GM23338 (cell line): ENCODE measurements around the gene MRPS27. TPM values are rescaled to one million over a fixed set of nuclear protein-coding genes. Genes with fewer than 3 reads are reported as not detected.
A peak's percentile ranks its signal among the peaks of the same experiment; 100 is the strongest.

ENCODE experiments used
- ATAC-seq: fragments of 200-7000 bp; cut with Tn5 transposase; 3 replicates; pipeline ENCODE4 v1.9.1; 2020
- DNase-seq: peaks from one replicate; pipeline ENCODE4 v3.0.0-alpha.2; 2015; ENCODE audit warnings: low spot score
- H2AFZ ChIP-seq: fragments of 200-600 bp; sonication (generic); 2 replicates; pipeline ENCODE4 v1.8.0; 2016; ENCODE audit warnings: antibody characterized with exemption, mild to moderate bottlenecking, moderate library complexity
- H3F3A ChIP-seq: fragments of 200-600 bp; sonication (generic); replicated peaks from 2 replicates; pipeline ENCODE4 v1.8.0; 2017; ENCODE audit warnings: antibody characterized with exemption, mixed run types, low read depth
- H3K27ac ChIP-seq: fragments of 200-600 bp; sonication (generic); 2 replicates; pipeline ENCODE4 v1.6.1; 2016; ENCODE audit warnings: low read depth
- H3K27me3 ChIP-seq: fragments of 200-600 bp; sonication (generic); 2 replicates; pipeline ENCODE4 v1.8.0; 2016; ENCODE audit warnings: mild to moderate bottlenecking, mixed run types, moderate library complexity; ENCODE audit not compliant: insufficient read depth
- H3K36me3 ChIP-seq: fragments of 200-600 bp; sonication (generic); 2 replicates; pipeline ENCODE4 v1.8.0; 2016; ENCODE audit warnings: mild to moderate bottlenecking; ENCODE audit not compliant: insufficient read depth
- H3K4me1 ChIP-seq: fragments of 200-600 bp; sonication (generic); 2 replicates; pipeline ENCODE4 v1.8.0; 2016; ENCODE audit warnings: mild to moderate bottlenecking, moderate library complexity; ENCODE audit not compliant: insufficient read depth
- H3K4me2 ChIP-seq: fragments of 200-600 bp; sonication (generic); 2 replicates; pipeline ENCODE4 v1.7.1; 2017; ENCODE audit warnings: mixed run types
- H3K4me3 ChIP-seq: fragments of 200-600 bp; sonication (generic); 2 replicates; pipeline ENCODE4 v1.6.1; 2016; ENCODE audit warnings: mixed run types
- H3K79me2 ChIP-seq: fragments of 200-600 bp; sonication (generic); replicated peaks from 2 replicates; pipeline ENCODE4 v1.8.0; 2017; ENCODE audit warnings: mild to moderate bottlenecking; ENCODE audit not compliant: insufficient read depth
- H3K9me2 ChIP-seq: fragments of 200-600 bp; sonication (generic); 2 replicates; pipeline ENCODE4 v1.8.0; 2017; ENCODE audit not compliant: insufficient read depth
- H4K20me1 ChIP-seq: fragments of 200-600 bp; sonication (generic); replicated peaks from 2 replicates; pipeline ENCODE4 v1.8.0; 2017; ENCODE audit warnings: mild to moderate bottlenecking; ENCODE audit not compliant: insufficient read depth
- H3K27ac Mint-ChIP-seq: 2 replicates; pipeline ENCODE4 v1.8.0; 2020; ENCODE audit warnings: inconsistent platforms, mild to moderate bottlenecking, moderate library complexity, mixed read lengths
- H3K27me3 Mint-ChIP-seq: 3 replicates; pipeline ENCODE4 v1.8.0; 2022; ENCODE audit warnings: low read depth, mild to moderate bottlenecking, moderate library complexity, mixed read lengths, inconsistent platforms; ENCODE audit not compliant: insufficient read depth, poor library complexity
- H3K36me3 Mint-ChIP-seq: 3 replicates; pipeline ENCODE4 v1.8.0; 2021; ENCODE audit warnings: low read depth, mild to moderate bottlenecking, inconsistent platforms, moderate library complexity, mixed read lengths
- H3K4me1 Mint-ChIP-seq: 3 replicates; pipeline ENCODE4 v1.8.0; 2020; ENCODE audit warnings: mild to moderate bottlenecking, inconsistent platforms, mixed read lengths
- H3K4me3 Mint-ChIP-seq: 3 replicates; pipeline ENCODE4 v1.8.0; 2021; ENCODE audit warnings: moderate library complexity, mild to moderate bottlenecking, inconsistent platforms, mixed read lengths
- H3K9me3 Mint-ChIP-seq: 3 replicates; pipeline ENCODE4 v1.8.0; 2020; ENCODE audit warnings: moderate library complexity, mild to moderate bottlenecking, inconsistent platforms, mixed read lengths
- CREB1 ChIP-seq: fragments of 250-450 bp; sonication (Bioruptor Pico); IDR thresholded peaks from 2 replicates; pipeline ENCODE4 v1.5.0; 2020; ENCODE audit warnings: low read depth, mild to moderate bottlenecking, moderate library complexity
- CTCF ChIP-seq, 2 experiments: fragments of 200-600 bp in 1 of 2; sonication (generic) in 1 of 2; conservative IDR thresholded peaks; 2 replicates each; pipeline versions ENCODE4 v1.5.1 to v1.6.1; 2016 to 2017; ENCODE audit warnings: antibody characterized with exemption in 2 of 2, low read depth in 2 of 2, mild to moderate bottlenecking in 2 of 2, moderate library complexity in 1 of 2
- ETS1 ChIP-seq: IDR thresholded peaks from 2 replicates; pipeline ENCODE4 v1.6.1; 2016; ENCODE audit warnings: antibody characterized with exemption
- EZH2 ChIP-seq: fragments of 200-600 bp; sonication (generic); IDR thresholded peaks from one replicate; pipeline ENCODE4 v1.8.0; 2017; ENCODE audit warnings: antibody characterized with exemption, mild to moderate bottlenecking, low read depth; ENCODE audit not compliant: unreplicated experiment
- EZH2phosphoT487 ChIP-seq: fragments of 200-600 bp; sonication (generic); IDR thresholded peaks from one replicate; pipeline ENCODE4 v1.8.1; 2018; ENCODE audit warnings: antibody characterized with exemption; ENCODE audit not compliant: unreplicated experiment
- JUNB ChIP-seq: IDR thresholded peaks from one replicate; pipeline ENCODE4 v1.6.1; 2016; ENCODE audit warnings: antibody characterized with exemption; ENCODE audit not compliant: unreplicated experiment
- REST ChIP-seq: IDR thresholded peaks from one replicate; pipeline ENCODE4 v1.6.1; 2018; ENCODE audit warnings: antibody characterized with exemption; ENCODE audit not compliant: unreplicated experiment
- STAT1 ChIP-seq: IDR thresholded peaks from one replicate; pipeline ENCODE4 v1.6.1; 2016; ENCODE audit warnings: antibody characterized with exemption; ENCODE audit not compliant: unreplicated experiment
- ZNF331 ChIP-seq: fragments of 250-450 bp; sonication (Bioruptor Pico); IDR thresholded peaks from 2 replicates; pipeline ENCODE4 v1.5.0; 2020; ENCODE audit warnings: low read depth, mild to moderate bottlenecking, moderate library complexity
- ZNF462 ChIP-seq: fragments of 250-450 bp; sonication (Bioruptor Pico); IDR thresholded peaks from 2 replicates; pipeline ENCODE4 v1.5.0; 2020; ENCODE audit warnings: mild to moderate bottlenecking, moderate library complexity
- polyA plus RNA-seq: library from polyadenylated mRNA; unstranded; fragments of >200 nt; fragmentation: Nextera tagmentation; extraction: Ambion mirVana; gene quantifications from 2 replicates; pipeline ENCODE4 v1.2.1, GENCODE V29; 2016
- total RNA-seq: library from RNA; depleted of rRNA; stranded (reverse); fragments of >200 nt; shearing (Covaris generic); gene quantifications from 2 replicates; pipeline ENCODE4 v1.2.3, GENCODE V29; 2014

Gene MRPS27
- total and polyA plus RNA-seq, 2 experiments from 2014 or later: 53.2 to 141 TPM

- no peak for TF ChIP-seq REST
- no peak for TF ChIP-seq CTCF (conservative IDR thresholded peaks at IDR 0.05; ENCODE audit: low read depth in 2 of 2)
- TF ChIP-seq ETS1: no peak
- TF ChIP-seq EZH2phosphoT487: no peak
- no peak for TF ChIP-seq ZNF331 (CRISPR knock-in tag)
- TF ChIP-seq STAT1: no peak
Measured at GRCh38 chr5:72301557-72301956, 18.5 kb downstream of the MRPS27 start (continued).

- no peaks in the 10 kb centered on the region for H3K9me2 ChIP-seq
- peaks cover 30% of the 10 kb centered on the region for H3K4me1 Mint-ChIP-seq
- TF ChIP-seq CREB1 (CRISPR knock-in tag): no peak
- no peak for TF ChIP-seq EZH2
- TF ChIP-seq ZNF462 (CRISPR knock-in tag): no peak
- no peak for TF ChIP-seq JUNB
- TF ChIP-seq STAT1: no peak
- no peak for TF ChIP-seq EZH2phosphoT487
Measured at GRCh38 chr5:72300590-72301339, 19.3 kb downstream of the MRPS27 start.

More at GRCh38 chr5:72300590-72301339, 19.3 kb downstream of the MRPS27 start:
- Mint-ChIP-seq H3K4me3 (no peak overlapping the region), H3K27me3 (peaks cover 3% of the 10 kb centered on the region), H3K9me3 (no peaks in the 10 kb centered on the region), H3K36me3 (peaks cover 18% of the 10 kb centered on the region), H3K27ac (peak overlapping the region; percentile 89)
- Histone ChIP-seq H3K4me3 (no peak overlapping the region), H3F3A (no peaks in the 10 kb centered on the region), H3K4me2 (peak overlapping the region; percentile 31), H3K79me2 (peaks cover 69% of the 10 kb centered on the region), H3K36me3 (no peaks in the 10 kb centered on the region), H3K4me1 (peaks cover 34% of the 10 kb centered on the region), H3K27ac (peak overlapping the region; percentile 30), H4K20me1 (no peaks in the 10 kb centered on the region), H2AFZ (no peak overlapping the region), H3K27me3 (no peaks in the 10 kb centered on the region)
- ATAC-seq (no peak), DNase-seq (no peak)
